ENCODE measurements around the gene FBXO3. TPM values are rescaled to one million over a fixed set of nuclear protein-coding genes. Genes with fewer than 3 reads are reported as not detected.

The FBXO3 gene
- total and polyA plus RNA-seq, 4 donors, result 13.6 to 46.4 (median 23.4) TPM

DNA sequence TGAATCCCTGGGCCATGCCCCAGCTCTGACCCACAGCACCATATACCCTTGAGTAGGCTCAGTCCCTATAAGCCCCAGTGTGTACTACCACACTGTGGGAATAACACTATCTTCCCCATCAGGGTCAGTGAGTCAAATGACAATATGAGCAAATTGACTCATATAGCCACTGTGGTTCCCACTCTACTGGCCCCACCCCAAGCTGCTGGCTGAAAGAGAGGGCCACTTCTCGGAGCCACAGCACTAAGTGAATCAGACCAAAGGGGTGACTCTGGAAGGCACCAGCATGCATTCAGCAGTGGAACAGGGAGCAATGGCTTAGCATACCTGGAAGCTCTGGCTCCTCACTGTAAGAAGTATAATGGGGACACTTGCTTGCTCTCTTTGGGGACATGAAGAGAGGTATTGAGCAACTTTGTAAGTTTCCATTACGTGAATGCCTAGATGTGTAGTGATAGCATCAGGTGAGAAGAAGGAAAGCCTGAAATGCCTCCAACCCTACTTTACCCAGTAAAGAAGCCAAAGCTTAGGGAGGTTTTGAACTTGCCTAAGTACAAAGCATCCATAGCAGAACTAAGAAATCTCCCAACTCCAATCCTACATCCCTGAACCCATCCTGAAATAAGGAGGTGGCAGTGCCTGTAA, 51.6 kb downstream of the FBXO3 start:
- Histone ChIP-seq H3K36me3 (ENCODE audit: control insufficient read depth in 4 of 4, insufficient read depth in 4 of 4, low read length in 4 of 4) (peaks cover 16 to 25% (median 20%) of the 10 kb centered on the region in 4 donors), H3K27me3 (ENCODE audit: control insufficient read depth in 3 of 3, insufficient read depth in 3 of 3, low read length in 2 of 3) (no peaks in the 10 kb centered on the region), H3K9ac (ENCODE audit: insufficient read depth in 1 of 2, low read length in 2 of 2) (no peak overlapping the region), H3K9me3 (ENCODE audit: control insufficient read depth in 4 of 4, insufficient read depth in 3 of 4, low read length in 3 of 4) (no peaks in the 10 kb centered on the region), H3K4me1 (ENCODE audit: control insufficient read depth in 5 of 5, insufficient read depth in 5 of 5, low read length in 5 of 5) (peaks cover 14 to 42% (median 27%) of the 10 kb centered on the region in 5 donors), H3K4me3 (no peak overlapping the region), H3K27ac (ENCODE audit: low read depth in 1 of 2, low read length in 1 of 2) (peak overlapping the region; percentile 94 to 95)
- no peak for DNase-seq
- ATAC-seq (ENCODE audit: insufficient read depth, low FRiP score), result peak; percentile 66
- no peak for TF ChIP-seq CTCF (IDR thresholded peaks at IDR 0.05; ENCODE audit: control extremely low read depth, extremely low read depth)
- 58 to 75% methylated on average over 2 of the region's 2 CpGs for WGBS, 2 donors

DNA sequence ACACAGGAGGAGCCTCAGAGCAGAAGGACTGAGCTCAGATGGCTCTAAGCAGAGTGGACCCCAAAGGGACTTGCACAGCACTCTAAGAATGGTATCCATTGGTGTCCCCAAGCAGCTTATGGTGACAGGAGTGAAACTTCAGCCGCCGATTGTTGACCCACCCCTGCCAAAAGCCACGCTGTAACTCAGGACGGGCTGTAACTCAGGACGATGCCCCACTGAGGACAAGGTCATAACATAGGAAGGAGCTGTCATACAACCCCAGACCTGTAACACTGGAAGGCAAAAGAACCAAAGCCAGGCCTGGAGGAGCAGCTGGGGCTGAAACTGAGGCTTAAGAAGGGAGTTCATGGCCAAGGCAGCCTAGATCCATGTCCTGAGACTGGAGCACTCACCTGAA, 52.3 kb downstream of the FBXO3 start:
- H3K4me3 ChIP-seq, result no peak overlapping the region
- H3K9ac ChIP-seq (ENCODE audit: insufficient read depth in 1 of 2, low read length in 2 of 2), result no peak overlapping the region
- H3K36me3 ChIP-seq (ENCODE audit: control insufficient read depth in 4 of 4, insufficient read depth in 4 of 4, low read length in 4 of 4), result peaks cover 22 to 25% (median 22%) of the 10 kb centered on the region in 4 donors
- no peak for ATAC-seq (ENCODE audit: insufficient read depth, low FRiP score)
- no peak for DNase-seq
- WGBS, 2 donors, result 78 to 91% methylated on average over 5 of the region's 5 CpGs
- peaks cover 14 to 46% (median 27%) of the 10 kb centered on the region in 5 donors for H3K4me1 ChIP-seq (ENCODE audit: control insufficient read depth in 5 of 5, insufficient read depth in 5 of 5, low read length in 5 of 5)
- TF ChIP-seq CTCF (IDR thresholded peaks at IDR 0.05; ENCODE audit: control extremely low read depth, extremely low read depth), result no peak
- no peaks in the 10 kb centered on the region for H3K9me3 ChIP-seq (ENCODE audit: control insufficient read depth in 4 of 4, insufficient read depth in 3 of 4, low read length in 3 of 4)
- H3K27ac ChIP-seq (ENCODE audit: low read depth in 1 of 2, low read length in 1 of 2), result peak overlapping the region; percentile 94 to 95
- H3K27me3 ChIP-seq (ENCODE audit: control insufficient read depth in 3 of 3, insufficient read depth in 3 of 3, low read length in 2 of 3), result no peaks in the 10 kb centered on the region

DNA sequence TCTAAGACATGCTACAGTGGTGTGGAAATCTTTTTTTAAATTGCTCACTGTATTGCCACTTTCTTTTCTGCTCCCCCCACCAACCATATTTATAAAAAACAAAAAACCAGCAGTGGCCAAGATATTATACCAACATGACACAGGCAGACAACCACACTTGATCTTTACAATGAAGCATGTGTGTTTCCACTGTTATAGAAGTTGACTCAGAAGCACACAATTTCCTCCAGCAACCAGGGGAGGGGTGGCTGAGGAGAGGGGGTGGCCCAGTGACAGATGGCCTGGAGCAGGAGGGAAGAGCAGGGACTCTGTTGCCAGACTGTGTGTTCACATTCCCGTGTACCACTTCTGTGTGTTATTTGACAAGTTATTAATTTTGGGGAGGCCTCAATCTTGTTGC, 52.9 kb downstream of the FBXO3 start:
- no peak for ATAC-seq (ENCODE audit: insufficient read depth, low FRiP score)
- 25 to 27% methylated on average over 1 of the region's 1 CpG for WGBS, 2 donors

More for the DNA sequence above, 52.9 kb downstream of the FBXO3 start:
- TF ChIP-seq CTCF (IDR thresholded peaks at IDR 0.05; ENCODE audit: control extremely low read depth, extremely low read depth), result no peak
- no peaks in the 10 kb centered on the region for H3K27me3 ChIP-seq (ENCODE audit: control insufficient read depth in 3 of 3, insufficient read depth in 3 of 3, low read length in 2 of 3)
- peaks cover 25 to 31% (median 27%) of the 10 kb centered on the region in 4 donors for H3K36me3 ChIP-seq (ENCODE audit: control insufficient read depth in 4 of 4, insufficient read depth in 4 of 4, low read length in 4 of 4)
- H3K9me3 ChIP-seq (ENCODE audit: control insufficient read depth in 4 of 4, insufficient read depth in 3 of 4, low read length in 3 of 4), result no peaks in the 10 kb centered on the region
- DNase-seq, result peak in 2 of 3 donors; percentile 56 to 60
- H3K4me1 ChIP-seq (ENCODE audit: control insufficient read depth in 5 of 5, insufficient read depth in 5 of 5, low read length in 5 of 5), result peaks cover 14 to 46% (median 30%) of the 10 kb centered on the region in 5 donors
- H3K9ac ChIP-seq (ENCODE audit: insufficient read depth in 1 of 2, low read length in 2 of 2), result no peak overlapping the region
- H3K27ac ChIP-seq (ENCODE audit: low read depth in 1 of 2, low read length in 1 of 2), result peak overlapping the region; percentile 94 to 95
- H3K4me3 ChIP-seq, result no peak overlapping the region

Data from lung (tissue), 12 donors.